ENCODE results near the gene TNIP1. TPM values are rescaled to one million over a fixed set of nuclear protein-coding genes. Genes with fewer than 3 reads are reported as not detected.

TNIP1 gene
- total RNA-seq, 4 donors from 2014 or later, result 191 to 352 (median 266) TPM

DNA sequence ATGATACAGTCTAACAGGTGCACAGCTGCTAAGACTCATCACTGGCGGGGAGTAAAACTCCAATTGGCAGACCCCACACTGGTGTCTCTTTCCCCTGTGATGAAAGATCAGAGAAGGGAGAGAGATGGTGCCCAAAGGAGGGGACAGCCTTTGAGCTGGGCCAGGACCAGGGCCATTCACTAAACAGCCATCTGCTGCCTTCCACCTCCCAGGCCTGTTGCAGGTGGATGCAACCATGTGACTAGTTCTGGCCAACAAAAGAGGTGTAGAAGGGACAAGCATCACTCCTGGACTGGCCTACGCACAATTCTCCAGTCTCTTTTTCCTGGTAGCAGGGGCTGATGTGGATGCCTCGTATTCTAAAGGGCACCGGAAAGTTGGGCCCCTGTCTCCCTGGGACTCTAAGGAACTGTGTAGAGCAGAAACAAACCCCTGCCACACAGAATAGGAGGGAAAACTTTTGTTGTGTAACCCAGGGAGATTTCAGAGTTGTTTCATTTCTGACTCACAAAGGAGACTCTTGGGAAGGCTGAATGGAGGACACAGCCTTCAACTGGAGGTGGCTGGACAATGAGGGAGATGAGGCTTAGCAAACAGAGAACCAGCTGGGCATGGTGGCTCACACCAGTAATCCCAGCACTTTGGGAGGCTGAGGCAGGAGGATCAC, 26.9 kb downstream of the TNIP1 start:
- Histone ChIP-seq H3K27ac (peak overlapping the region in 3 of 4 donors; percentile 65 to 88 (median 82)), H3K4me1 (peaks cover 0 to 39% (median 8%) of the 10 kb centered on the region in 4 donors), H3K4me3 (no peak overlapping the region), H3K36me3 (peaks cover 0 to 97% (median 6%) of the 10 kb centered on the region in 3 donors), H3K9me3 (no peaks in the 10 kb centered on the region), H3K27me3 (no peaks in the 10 kb centered on the region)
- DNase-seq, result peak in 1 of 3 donors; percentile 40
- TF ChIP-seq, protein P1, sequence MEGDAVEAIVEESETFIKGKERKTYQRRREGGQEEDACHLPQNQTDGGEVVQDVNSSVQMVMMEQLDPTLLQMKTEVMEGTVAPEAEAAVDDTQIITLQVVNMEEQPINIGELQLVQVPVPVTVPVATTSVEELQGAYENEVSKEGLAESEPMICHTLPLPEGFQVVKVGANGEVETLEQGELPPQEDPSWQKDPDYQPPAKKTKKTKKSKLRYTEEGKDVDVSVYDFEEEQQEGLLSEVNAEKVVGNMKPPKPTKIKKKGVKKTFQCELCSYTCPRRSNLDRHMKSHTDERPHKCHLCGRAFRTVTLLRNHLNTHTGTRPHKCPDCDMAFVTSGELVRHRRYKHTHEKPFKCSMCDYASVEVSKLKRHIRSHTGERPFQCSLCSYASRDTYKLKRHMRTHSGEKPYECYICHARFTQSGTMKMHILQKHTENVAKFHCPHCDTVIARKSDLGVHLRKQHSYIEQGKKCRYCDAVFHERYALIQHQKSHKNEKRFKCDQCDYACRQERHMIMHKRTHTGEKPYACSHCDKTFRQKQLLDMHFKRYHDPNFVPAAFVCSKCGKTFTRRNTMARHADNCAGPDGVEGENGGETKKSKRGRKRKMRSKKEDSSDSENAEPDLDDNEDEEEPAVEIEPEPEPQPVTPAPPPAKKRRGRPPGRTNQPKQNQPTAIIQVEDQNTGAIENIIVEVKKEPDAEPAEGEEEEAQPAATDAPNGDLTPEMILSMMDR (IDR thresholded peaks at IDR 0.05), result no peak
- TF ChIP-seq POLR2A (IDR thresholded peaks at IDR 0.05), result no peak

DNA sequence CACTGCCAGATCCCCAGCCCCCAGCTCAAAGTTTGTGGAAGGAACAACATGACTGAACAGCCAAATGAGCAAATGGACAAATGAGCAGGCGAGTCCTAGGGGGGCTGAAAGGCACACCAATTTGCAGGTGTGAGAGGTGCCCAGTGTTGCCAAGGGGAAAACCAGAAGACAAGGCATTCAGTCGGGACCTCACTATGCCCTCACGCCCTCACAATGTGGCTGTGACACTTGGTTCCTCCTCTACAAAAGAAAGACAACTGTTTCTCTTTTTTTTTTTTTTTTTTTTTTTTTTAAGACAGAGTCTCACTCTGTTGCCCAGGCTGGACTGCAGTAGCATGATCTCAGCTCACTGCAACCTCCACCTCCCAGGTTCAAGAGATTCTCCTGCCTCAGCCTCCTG, 28.0 kb downstream of the TNIP1 start:
- Histone ChIP-seq H3K36me3 (peaks cover 0 to 97% (median 6%) of the 10 kb centered on the region in 3 donors), H3K27me3 (no peaks in the 10 kb centered on the region), H3K4me1 (peaks cover 0 to 39% (median 6%) of the 10 kb centered on the region in 4 donors), H3K9me3 (no peaks in the 10 kb centered on the region), H3K27ac (peak overlapping the region in 3 of 4 donors; percentile 36 to 88 (median 52)), H3K4me3 (no peak overlapping the region)
- no peak for DNase-seq
- TF ChIP-seq POLR2A (IDR thresholded peaks at IDR 0.05), result no peak
- TF ChIP-seq, protein P1 (IDR thresholded peaks at IDR 0.05), result no peak

DNA sequence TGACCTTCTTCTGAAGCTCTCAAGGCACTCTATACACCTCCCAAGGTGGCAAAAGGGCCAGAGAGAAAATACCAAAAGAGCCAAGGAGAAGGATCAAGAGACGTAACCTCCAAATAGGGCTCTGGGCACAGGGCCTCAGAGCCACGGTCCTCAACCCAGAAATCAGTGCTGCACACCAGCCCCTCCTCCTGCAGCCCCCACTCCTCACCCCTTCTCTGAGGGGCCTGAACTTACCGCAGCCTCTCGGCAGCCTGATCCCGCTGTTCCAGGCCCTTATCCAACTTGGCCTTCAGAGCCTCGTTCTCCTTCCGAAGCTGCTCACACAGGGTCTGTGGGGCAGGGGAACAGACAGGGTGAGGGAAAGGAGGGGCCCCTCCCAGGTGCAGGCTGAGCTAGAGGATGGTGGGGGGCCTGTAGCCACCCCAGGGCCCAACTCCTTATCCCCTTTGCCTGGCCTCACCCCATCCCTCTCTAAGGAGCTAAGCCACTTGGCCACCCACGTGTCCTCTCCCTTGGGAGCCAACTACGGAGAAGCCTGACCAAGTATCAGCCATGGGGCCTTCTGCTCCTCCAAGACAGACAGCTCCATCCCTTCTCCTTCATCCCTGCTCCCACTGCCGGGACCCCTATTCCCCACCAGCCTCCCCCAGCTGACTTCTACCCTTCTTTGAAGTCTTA, 28.8 kb downstream of the TNIP1 start:
- H3K4me3 ChIP-seq, result no peak overlapping the region
- H3K9me3 ChIP-seq, result no peaks in the 10 kb centered on the region
- H3K36me3 ChIP-seq, result peaks cover 0 to 97% (median 6%) of the 10 kb centered on the region in 3 donors
- no peaks in the 10 kb centered on the region for H3K27me3 ChIP-seq
- peak in 1 of 3 donors; percentile 50 for DNase-seq
- peaks cover 0 to 39% (median 6%) of the 10 kb centered on the region in 4 donors for H3K4me1 ChIP-seq
- peak overlapping the region; percentile 18 to 57 (median 44) for H3K27ac ChIP-seq
- no peak for TF ChIP-seq POLR2A (IDR thresholded peaks at IDR 0.05)
- TF ChIP-seq, protein P1 (IDR thresholded peaks at IDR 0.05), result no peak

DNA sequence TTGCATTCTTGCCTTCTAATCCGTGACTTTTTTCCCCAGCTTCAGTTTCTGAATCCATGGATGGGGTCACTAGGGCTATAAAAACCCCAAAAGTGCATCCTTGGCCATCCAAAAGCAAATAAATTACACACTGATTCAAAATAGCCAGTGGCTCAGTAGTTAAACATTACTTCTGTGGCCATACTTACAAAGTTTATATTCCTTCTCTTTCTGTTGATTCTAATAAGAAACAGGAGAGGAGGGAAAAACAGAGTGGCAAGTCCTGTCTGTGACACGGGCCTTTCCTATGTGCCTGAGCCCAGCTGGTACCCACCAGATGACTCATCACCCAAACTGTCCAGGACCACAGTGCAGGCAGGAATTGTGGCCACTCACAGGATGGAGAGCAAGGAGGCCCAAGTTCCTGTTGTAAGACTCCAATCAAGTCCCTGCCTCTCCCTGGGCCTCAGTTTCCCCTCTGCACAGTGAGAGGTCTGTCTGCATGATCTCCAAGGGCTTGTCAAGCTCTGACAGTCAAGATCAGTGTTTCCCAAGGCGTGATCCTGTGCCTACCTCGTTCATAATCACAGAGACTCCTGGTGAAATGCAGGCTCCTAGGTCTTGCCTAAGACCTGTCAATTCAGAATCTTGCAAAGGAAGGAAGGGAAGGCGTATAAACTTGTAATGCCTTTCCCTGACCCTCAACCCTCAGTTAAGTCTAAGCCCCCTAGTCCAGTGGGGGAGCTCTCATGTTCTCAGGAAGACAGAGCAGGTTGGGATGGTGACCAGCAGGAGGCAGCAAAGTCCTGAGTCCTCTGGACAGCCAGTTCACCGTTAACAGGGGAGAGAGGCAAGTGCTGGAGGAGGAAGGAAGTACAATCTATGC, 29.5 kb downstream of the TNIP1 start:
- Histone ChIP-seq H3K36me3 (peaks cover 0 to 97% (median 6%) of the 10 kb centered on the region in 3 donors), H3K4me1 (peaks cover 0 to 34% (median 6%) of the 10 kb centered on the region in 4 donors), H3K27ac (peak overlapping the region in 2 of 4 donors; percentile 52 to 57), H3K9me3 (no peaks in the 10 kb centered on the region), H3K4me3 (no peak overlapping the region), H3K27me3 (no peaks in the 10 kb centered on the region)
- TF ChIP-seq, protein P1 (IDR thresholded peaks at IDR 0.05), result peak; percentile 66 to 93 (median 90)
- peak in 1 of 2 donors; percentile 10 for TF ChIP-seq POLR2A (IDR thresholded peaks at IDR 0.05)
- peak; percentile 82 to 94 (median 83) for DNase-seq

DNA sequence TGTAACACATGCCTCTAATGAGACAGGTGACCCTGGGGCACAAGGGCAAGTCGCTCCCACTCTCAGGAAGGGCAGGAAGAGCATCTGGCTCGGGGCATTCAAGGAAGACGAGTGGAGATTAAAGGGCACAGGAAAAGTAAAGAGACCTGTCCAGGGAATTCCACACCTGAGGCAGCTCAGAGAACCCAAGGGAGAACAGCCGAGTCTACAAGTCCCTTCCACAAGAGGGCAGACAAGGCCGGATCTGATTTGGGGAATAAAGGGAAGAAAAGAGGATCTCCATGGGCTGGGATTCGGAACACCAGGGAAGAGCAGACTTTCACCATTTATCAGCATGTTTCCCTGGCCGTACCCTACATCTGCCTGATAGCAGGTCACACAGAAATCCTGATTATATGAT, 32.3 kb downstream of the TNIP1 start:
- H3K4me1 ChIP-seq, result peaks cover 0 to 10% (median 4%) of the 10 kb centered on the region in 4 donors
- H3K36me3 ChIP-seq, result peaks cover 0 to 98% (median 10%) of the 10 kb centered on the region in 3 donors
- TF ChIP-seq, protein P1 (IDR thresholded peaks at IDR 0.05), result peak in 4 of 6 experiments; percentile 13 to 41 (median 32)
- TF ChIP-seq POLR2A (IDR thresholded peaks at IDR 0.05), result no peak
- no peak overlapping the region for H3K27ac ChIP-seq
- no peaks in the 10 kb centered on the region for H3K9me3 ChIP-seq
- no peaks in the 10 kb centered on the region for H3K27me3 ChIP-seq
- peak in 1 of 3 donors; percentile 45 for DNase-seq
- H3K4me3 ChIP-seq, result no peak overlapping the region
